IMR-90 (cell line): ENCODE data around the gene ANO8. TPM values are rescaled to one million over a fixed set of nuclear protein-coding genes. Genes with fewer than 3 reads are reported as not detected.

ENCODE experiments used
- ATAC-seq: fragments of 200-7000 bp; cut with Tn5 transposase; 2 replicates; pipeline ENCODE4 v1.9.1; 2020; ENCODE audit warnings: low read depth, mild to moderate bottlenecking, moderate library complexity
- BruUV-seq: library from RNA; stranded (reverse); fragments of 400-500 nt; replicated peaks from 2 replicates; lab custom pipeline; 2021; lab: Mats Ljungman, UMichigan
- CTCF ChIA-PET: fragments of 300-600 bp; formaldehyde crosslinking; extraction: SDS; loops from one replicate; lab custom pipeline; 2021; ENCODE audit warnings: antibody characterized with exemption; lab: Yijun Ruan, JAX
- POLR2A ChIA-PET: fragments of 300-600 bp; sonication (Branson Sonifier 250); formaldehyde crosslinking; loops from one replicate; lab custom pipeline; 2022; ENCODE audit warnings: antibody characterized with exemption; ENCODE audit not compliant: unreplicated experiment; lab: Charles Lee
- DNase-seq: peaks from one replicate; pipeline ENCODE4 v3.0.0; 2013
- H2AFZ ChIP-seq: replicated peaks from 2 replicates; pipeline ENCODE3; 2013; ENCODE audit warnings: low read length, mild to moderate bottlenecking; ENCODE audit not compliant: poor library complexity
- H2AK5ac ChIP-seq: 2 replicates; pipeline ENCODE4 v1.6.1; 2013; ENCODE audit warnings: low read depth, low read length, inconsistent platforms
- H2AK9ac ChIP-seq: replicated peaks from 2 replicates; pipeline ENCODE3; 2013; ENCODE audit warnings: mild to moderate bottlenecking, low read depth, low read length, moderate library complexity; ENCODE audit not compliant: poor library complexity
- H2BK120ac ChIP-seq: 2 replicates; pipeline ENCODE4 v1.6.1; 2013; ENCODE audit warnings: low read depth, low read length, inconsistent platforms
- H2BK15ac ChIP-seq: 3 replicates; pipeline ENCODE4 v1.6.1; 2013; ENCODE audit warnings: low read depth, low read length, inconsistent platforms
- H2BK20ac ChIP-seq: 2 replicates; pipeline ENCODE4 v1.6.1; 2013; ENCODE audit warnings: low read depth, mild to moderate bottlenecking, inconsistent platforms, low read length, moderate library complexity
- H2BK5ac ChIP-seq: 2 replicates; pipeline ENCODE4 v1.6.1; 2013; ENCODE audit warnings: mild to moderate bottlenecking, low read depth, low read length, inconsistent platforms; ENCODE audit not compliant: poor library complexity, severe bottlenecking
- H3K14ac ChIP-seq: replicated peaks from 2 replicates; pipeline ENCODE4 v1.6.1; 2013; ENCODE audit warnings: low read depth, low read length, inconsistent platforms
- H3K18ac ChIP-seq: 2 replicates; pipeline ENCODE4 v1.6.1; 2013; ENCODE audit warnings: low read depth, low read length, control low read depth
- H3K23ac ChIP-seq: 2 replicates; pipeline ENCODE4 v1.6.1; 2013; ENCODE audit warnings: low read depth, low read length, inconsistent platforms
- H3K27ac ChIP-seq: 2 replicates; pipeline ENCODE4 v1.5.1; 2013; ENCODE audit warnings: mild to moderate bottlenecking, control low read depth, low read length; ENCODE audit not compliant: insufficient read depth
- H3K27me3 ChIP-seq: 2 replicates; pipeline ENCODE4 v1.6.1; 2013; ENCODE audit warnings: low read length; ENCODE audit not compliant: control insufficient read depth, insufficient read depth
- H3K36me3 ChIP-seq: 2 replicates; pipeline ENCODE4 v1.6.1; 2013; ENCODE audit warnings: low read length, mixed read lengths; ENCODE audit not compliant: control insufficient read depth, insufficient read depth
- H3K4ac ChIP-seq: 2 replicates; pipeline ENCODE4 v1.6.1; 2013; ENCODE audit warnings: low read depth, low read length, inconsistent platforms
- H3K4me1 ChIP-seq: 2 replicates; pipeline ENCODE4 v1.6.1; 2013; ENCODE audit warnings: low read length, mixed read lengths; ENCODE audit not compliant: control insufficient read depth, insufficient read depth
- H3K4me2 ChIP-seq: 2 replicates; pipeline ENCODE4 v1.6.1; 2013; ENCODE audit warnings: low read depth, mild to moderate bottlenecking, control low read depth, low read length, moderate library complexity
- H3K4me3 ChIP-seq: 2 replicates; pipeline ENCODE4 v1.5.1; 2013; ENCODE audit warnings: low read depth, mild to moderate bottlenecking, control low read depth, low read length, moderate library complexity; ENCODE audit not compliant: insufficient read depth
- H3K56ac ChIP-seq: 2 replicates; pipeline ENCODE4 v1.6.1; 2013; ENCODE audit warnings: low read length, inconsistent platforms; ENCODE audit not compliant: insufficient read depth; ENCODE audit errors: extremely low read depth
- H3K79me1 ChIP-seq, 2 experiments: 2 replicates each; pipeline ENCODE4 v1.6.1; 2013; ENCODE audit warnings: low read length in 2 of 2, inconsistent platforms in 1 of 2, low read depth in 1 of 2
- H3K9ac ChIP-seq: 2 replicates; pipeline ENCODE4 v1.6.1; 2013; ENCODE audit warnings: low read depth, low read length, control low read depth
- H3K9me1 ChIP-seq: 2 replicates; pipeline ENCODE4 v1.6.1; 2013; ENCODE audit warnings: low read length, inconsistent platforms; ENCODE audit not compliant: insufficient read depth
- H3K9me3 ChIP-seq: 2 replicates; pipeline ENCODE4 v1.6.1; 2013; ENCODE audit warnings: low read length; ENCODE audit not compliant: control insufficient read depth, insufficient read depth
- H4K20me1 ChIP-seq: 2 replicates; pipeline ENCODE4 v1.6.1; 2013; ENCODE audit warnings: low read length, inconsistent platforms; ENCODE audit not compliant: insufficient read depth
- H4K5ac ChIP-seq: 2 replicates; pipeline ENCODE4 v1.6.1; 2013; ENCODE audit warnings: mild to moderate bottlenecking, low read depth, low read length, control low read depth
- H4K8ac ChIP-seq, 2 experiments: 2 replicates each; pipeline ENCODE4 v1.6.1; 2013; ENCODE audit warnings: low read depth in 2 of 2, low read length in 2 of 2, control low read depth in 1 of 2, inconsistent platforms in 1 of 2
- H4K91ac ChIP-seq: 2 replicates; pipeline ENCODE4 v1.6.1; 2013; ENCODE audit warnings: low read depth, low read length, inconsistent platforms; ENCODE audit not compliant: insufficient read depth
- CEBPB ChIP-seq: IDR thresholded peaks from 2 replicates; pipeline ENCODE4 v1.6.1; 2012; ENCODE audit warnings: low read depth, low read length, improper control_type of control experiment
- WGBS, 2 experiments: methylation state at CpG; one replicate each; pipeline versions ENCODE4 v1.1.5 to v1.1.7; 2013; ENCODE audit warnings: missing lambda C conversion rate in 2 of 2; ENCODE audit not compliant: insufficient read length in 1 of 2; ENCODE audit errors: extremely low coverage in 2 of 2; 5-methylcytosine and 5-hydroxymethylcytosine counted together
- dilution Hi-C: fragments of 300-500 bp; cut with HindIII; formaldehyde crosslinking; loops from one replicate; pipeline ENCODE4 v1.14.3; 2018; ENCODE audit warnings: low sequenced_read_pairs; ENCODE audit not compliant: unreplicated experiment
- in situ Hi-C: fragments of 300-500 bp; cut with MboI; formaldehyde crosslinking; loops from 3 replicates; pipeline ENCODE4 v1.14.3; 2019; ENCODE audit warnings: low sequenced_read_pairs, inconsistent platforms, mixed read lengths
- intact Hi-C: fragments of 100-400 bp; cut with micrococcal nuclease; formaldehyde crosslinking; loops from 2 replicates; pipeline ENCODE4 v1.10.0; 2022
- polyA plus RNA-seq, 3 experiments: library from polyadenylated mRNA; depleted of rRNA; stranded (reverse); fragments of >200 nt; gene quantifications; 2 replicates each; pipeline ENCODE4 v1.2.3, GENCODE V29; 2012; ENCODE audit warnings: low replicate concordance in 1 of 3
- total RNA-seq: library from RNA; depleted of rRNA; stranded (reverse); fragments of >200 nt; gene quantifications from 2 replicates; pipeline ENCODE4 v1.2.3, GENCODE V29; 2012

ANO8 gene
- total and polyA plus RNA-seq, 2 of the 4 experiments (the other 2 are of a cell fraction) = 1.6 to 5.6 TPM

- H2BK20ac ChIP-seq = no peak overlapping the region
- H4K20me1 ChIP-seq = 0 out of 2 replicates have a peak, but pooled peaks cover 3% of the 10 kb centered on the region
- in situ Hi-C loops = no loop called here
- peaks cover 13% of the 10 kb centered on the region for H3K36me3 ChIP-seq
- H3K4me2 ChIP-seq = no peak overlapping the region
- POLR2A ChIA-PET = no interaction called here
- no peak overlapping the region for H2AK9ac ChIP-seq
- intact Hi-C loops = no loop called here
- H3K9ac ChIP-seq = no peak overlapping the region
- H3K18ac ChIP-seq = no peak overlapping the region
- H2BK15ac ChIP-seq = no peak overlapping the region
- H3K23ac ChIP-seq = no peak overlapping the region
- H4K8ac ChIP-seq = no peak overlapping the region
- dilution Hi-C loops = no loop called here
- H2AFZ ChIP-seq = no peak overlapping the region
- no peak overlapping the region for H3K14ac ChIP-seq
- no peak overlapping the region for H2BK5ac ChIP-seq
- ATAC-seq (no peak), DNase-seq (no peak)
- H3K79me1 ChIP-seq = peaks cover 2 to 26% of the 10 kb centered on the region in 2 experiments
- H3K9me1 ChIP-seq = peaks cover under 1% of the 10 kb centered on the region
- no peaks in the 10 kb centered on the region for H3K27me3 ChIP-seq
- no peak overlapping the region for H3K4ac ChIP-seq
- CTCF ChIA-PET = no interaction called here
- H3K9me3 ChIP-seq = peaks cover 4% of the 10 kb centered on the region
- no peak overlapping the region for H2BK120ac ChIP-seq
- BruUV-seq = no TSS peak
- H3K56ac ChIP-seq = no peak overlapping the region
- no peak overlapping the region for H3K4me3 ChIP-seq
- no peak overlapping the region for H3K27ac ChIP-seq
- WGBS, 2 experiments = no CpG with 5 or more reads among the region's 6 CpGs
- no peak for TF ChIP-seq CEBPB
- no peaks in the 10 kb centered on the region for H3K4me1 ChIP-seq
- H4K91ac ChIP-seq = no peak overlapping the region
- H4K5ac ChIP-seq = no peak overlapping the region
- no peak overlapping the region for H2AK5ac ChIP-seq
Observed at GRCh38 chr19:17296976-17297375, 37.7 kb downstream of the ANO8 start.
